Bronchial epithelial cell (primary cell): Measurements from ENCODE around the gene CDH13. TPM values are rescaled to one million over a fixed set of nuclear protein-coding genes. Genes with fewer than 3 reads are reported as not detected.

Source experiments
- DNase-seq: peaks from one replicate; pipeline ENCODE4 v3.0.0-alpha.2; 2010; ENCODE audit warnings: low read depth
- FAIRE-seq: peaks from 2 replicates; lab custom pipeline; 2011; peaks lifted over from hg19 to GRCh38; lab: Jason Lieb, UNC
- H3K27me3 ChIP-seq: 2 replicates; pipeline ENCODE4 v1.5.1; 2011; ENCODE audit warnings: low read length; ENCODE audit not compliant: control insufficient read depth, insufficient read depth
- H3K36me3 ChIP-seq: 2 replicates; pipeline ENCODE4 v1.5.1; 2011; ENCODE audit warnings: low read length; ENCODE audit not compliant: control insufficient read depth, insufficient read depth
- H3K4me3 ChIP-seq: 2 replicates; pipeline ENCODE4 v1.5.1; 2011; ENCODE audit warnings: mild to moderate bottlenecking, low read depth, low read length, control low read depth
- total RNA-seq: library from RNA; depleted of rRNA; stranded (reverse); fragments of >200 nt; gene quantifications from 2 replicates; pipeline ENCODE4 v1.2.1, GENCODE V29; 2014
- TF ChIP-seq, protein P1 (sequence below): IDR thresholded peaks from 2 replicates; pipeline ENCODE4 v1.5.1; 2011; ENCODE audit warnings: mild to moderate bottlenecking, moderate library complexity, low read length, control low read depth, inconsistent platforms; ENCODE audit not compliant: insufficient read depth, severe bottlenecking

The CDH13 gene
- total RNA-seq, 1 donor from 2014 or later: 31.3 TPM

DNA sequence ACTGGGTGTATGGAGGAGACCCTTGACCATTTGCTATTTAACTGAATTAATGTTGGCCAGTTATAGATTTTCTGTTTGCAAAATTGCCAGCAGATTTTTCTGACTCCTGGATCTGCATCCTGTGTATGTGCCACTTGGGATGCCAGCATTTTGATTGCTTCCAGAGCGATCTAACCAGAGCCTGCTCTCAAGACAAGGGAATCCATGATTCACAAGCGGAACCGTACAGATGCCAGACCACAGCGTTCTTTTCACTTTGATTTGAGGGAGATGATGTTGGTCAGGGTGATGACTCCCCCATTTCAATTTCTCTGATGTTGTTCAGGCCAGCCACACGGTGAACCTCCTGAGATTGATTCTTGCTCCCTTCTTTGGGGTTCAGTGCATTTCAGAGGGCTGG, 228.7 kb downstream of the CDH13 start:
- H3K4me3 ChIP-seq: no peak overlapping the region
- no peaks in the 10 kb centered on the region for H3K36me3 ChIP-seq
- TF ChIP-seq, protein P1, sequence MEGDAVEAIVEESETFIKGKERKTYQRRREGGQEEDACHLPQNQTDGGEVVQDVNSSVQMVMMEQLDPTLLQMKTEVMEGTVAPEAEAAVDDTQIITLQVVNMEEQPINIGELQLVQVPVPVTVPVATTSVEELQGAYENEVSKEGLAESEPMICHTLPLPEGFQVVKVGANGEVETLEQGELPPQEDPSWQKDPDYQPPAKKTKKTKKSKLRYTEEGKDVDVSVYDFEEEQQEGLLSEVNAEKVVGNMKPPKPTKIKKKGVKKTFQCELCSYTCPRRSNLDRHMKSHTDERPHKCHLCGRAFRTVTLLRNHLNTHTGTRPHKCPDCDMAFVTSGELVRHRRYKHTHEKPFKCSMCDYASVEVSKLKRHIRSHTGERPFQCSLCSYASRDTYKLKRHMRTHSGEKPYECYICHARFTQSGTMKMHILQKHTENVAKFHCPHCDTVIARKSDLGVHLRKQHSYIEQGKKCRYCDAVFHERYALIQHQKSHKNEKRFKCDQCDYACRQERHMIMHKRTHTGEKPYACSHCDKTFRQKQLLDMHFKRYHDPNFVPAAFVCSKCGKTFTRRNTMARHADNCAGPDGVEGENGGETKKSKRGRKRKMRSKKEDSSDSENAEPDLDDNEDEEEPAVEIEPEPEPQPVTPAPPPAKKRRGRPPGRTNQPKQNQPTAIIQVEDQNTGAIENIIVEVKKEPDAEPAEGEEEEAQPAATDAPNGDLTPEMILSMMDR: no peak
- H3K27me3 ChIP-seq: no peaks in the 10 kb centered on the region
- no peak for DNase-seq
- no peak for FAIRE-seq

DNA sequence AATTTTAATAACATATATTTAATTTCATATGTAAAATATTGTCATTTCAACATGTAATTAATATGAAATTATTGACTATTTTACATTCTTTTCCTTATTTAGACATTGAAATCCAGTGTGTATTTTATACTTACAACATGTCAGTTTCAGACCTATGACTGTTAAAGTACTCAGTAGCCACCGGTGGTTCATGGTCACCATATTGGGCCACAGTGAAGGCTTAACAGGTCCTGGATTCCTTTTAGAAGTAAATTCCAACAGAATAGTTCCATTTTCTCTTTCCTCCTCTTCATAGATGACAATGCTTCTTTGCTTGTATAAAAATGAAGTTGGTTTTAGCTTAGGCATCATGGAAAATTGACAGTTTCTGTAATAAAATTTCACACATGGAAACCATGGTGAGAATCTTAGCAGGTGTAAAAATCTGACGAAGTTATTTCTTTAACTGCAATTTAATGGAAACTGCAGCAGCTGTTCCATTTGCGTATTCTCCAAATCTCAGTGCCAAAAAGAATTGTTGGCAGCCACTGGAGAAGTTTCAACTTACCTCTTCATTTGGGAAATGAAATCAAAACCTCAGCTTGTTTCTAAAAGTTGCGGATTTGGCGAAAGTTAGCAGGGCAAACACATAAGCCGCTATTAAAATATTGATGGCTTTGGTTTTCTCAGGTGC, 231.1 kb downstream of the CDH13 start:
- Histone ChIP-seq H3K36me3 (no peaks in the 10 kb centered on the region), H3K4me3 (no peak overlapping the region), H3K27me3 (no peaks in the 10 kb centered on the region)
- FAIRE-seq (no peak), DNase-seq (no peak)
- TF ChIP-seq, protein P1: no peak

DNA sequence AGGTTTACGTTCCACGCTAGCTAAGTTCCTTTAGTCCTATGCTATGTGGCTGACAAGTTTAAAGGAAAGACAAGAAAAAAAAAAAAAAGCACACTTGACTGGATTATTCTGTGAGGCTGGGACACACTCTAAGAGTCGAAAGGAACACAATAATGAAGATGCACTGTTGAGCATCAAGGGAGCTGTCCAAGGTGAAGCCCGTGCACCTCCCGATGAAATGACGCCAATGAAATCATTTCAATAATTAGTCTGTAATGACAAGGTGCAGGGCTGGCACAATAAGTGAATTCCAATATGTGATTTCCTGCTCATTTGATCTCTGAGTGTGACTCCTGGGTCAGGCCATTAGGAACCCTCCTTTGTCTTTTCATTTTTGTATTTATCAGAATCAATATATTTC, 232.9 kb downstream of the CDH13 start:
- Histone ChIP-seq H3K4me3 (no peak overlapping the region), H3K27me3 (no peaks in the 10 kb centered on the region), H3K36me3 (no peaks in the 10 kb centered on the region)
- FAIRE-seq: no peak
- TF ChIP-seq, protein P1: no peak
- no peak for DNase-seq

DNA sequence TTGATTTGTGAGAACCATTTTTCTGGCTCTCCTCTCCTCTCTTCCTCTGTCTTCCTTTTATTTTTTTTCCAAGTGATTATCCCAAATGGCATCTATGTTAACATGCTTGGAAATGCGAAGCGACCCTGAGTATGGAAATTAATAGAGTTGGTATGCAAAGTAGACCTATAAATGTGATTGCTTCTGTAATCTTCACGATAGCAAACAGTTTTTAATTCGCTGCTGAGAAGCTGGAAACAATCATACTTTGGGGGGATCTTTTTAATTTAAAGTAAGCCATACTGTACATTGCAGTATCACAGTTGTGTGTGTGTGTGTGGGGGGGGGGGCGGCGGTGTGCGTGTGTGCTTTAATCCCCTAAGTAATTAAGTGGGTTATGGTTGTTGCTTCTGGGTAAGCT, 233.3 kb downstream of the CDH13 start:
- Histone ChIP-seq H3K36me3 (no peaks in the 10 kb centered on the region), H3K27me3 (no peaks in the 10 kb centered on the region), H3K4me3 (no peak overlapping the region)
- TF ChIP-seq, protein P1: no peak
- DNase-seq (no peak), FAIRE-seq (no peak)

DNA sequence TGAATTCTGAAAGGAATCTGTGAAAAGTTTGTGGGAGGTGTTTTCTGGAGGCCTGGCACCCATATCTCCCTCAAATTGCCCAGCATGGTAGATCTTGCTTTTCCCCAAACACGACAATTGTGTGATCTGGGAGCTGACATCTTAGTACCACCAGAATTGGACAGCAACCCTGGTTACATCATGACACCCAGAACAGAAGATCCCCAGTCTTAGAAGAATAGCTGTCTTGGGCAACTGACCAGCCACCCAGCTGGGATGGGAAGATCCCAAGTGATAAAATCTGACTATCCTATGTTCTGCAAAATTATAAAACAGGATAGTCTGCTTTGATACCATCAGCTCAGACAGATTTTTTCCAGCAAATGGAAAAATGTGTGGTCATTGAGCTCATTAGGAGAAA, 235.3 kb downstream of the CDH13 start:
- H3K36me3 ChIP-seq: no peaks in the 10 kb centered on the region
- no peak overlapping the region for H3K4me3 ChIP-seq
- FAIRE-seq (no peak), DNase-seq (no peak)
- TF ChIP-seq, protein P1: no peak
- H3K27me3 ChIP-seq: no peaks in the 10 kb centered on the region
